ENCODE measurements around the gene OASL.
"Not testable (repeated sequence)": the region's sequence is repeated elsewhere in the genome, so short reads cannot be mapped to it uniquely, and the experiment has no call there.

GRCh38 chr12:121047400-121047799 is 8.4 kb upstream of the OASL start:
- TF ChIP-seq CTCF, POLR2A (IDR thresholded peaks at IDR 0.05): not testable (repeated sequence)

Measured in upper lobe of left lung (tissue), 4 donors.